HG02943 (cell line): ENCODE data around the gene CACNA1A.
"Not testable (repeated sequence)": the region's sequence is repeated elsewhere in the genome, so short reads cannot be mapped to it uniquely, and the experiment has no call there.

Source experiments
- ATAC-seq: cut with Tn5 transposase; IDR thresholded peaks from one replicate; pipeline ENCODE4 v1.9.1; 2021; ENCODE audit warnings: mild to moderate bottlenecking, low read depth, moderate library complexity; ENCODE audit not compliant: unreplicated experiment

The CACNA1A gene

DNA sequence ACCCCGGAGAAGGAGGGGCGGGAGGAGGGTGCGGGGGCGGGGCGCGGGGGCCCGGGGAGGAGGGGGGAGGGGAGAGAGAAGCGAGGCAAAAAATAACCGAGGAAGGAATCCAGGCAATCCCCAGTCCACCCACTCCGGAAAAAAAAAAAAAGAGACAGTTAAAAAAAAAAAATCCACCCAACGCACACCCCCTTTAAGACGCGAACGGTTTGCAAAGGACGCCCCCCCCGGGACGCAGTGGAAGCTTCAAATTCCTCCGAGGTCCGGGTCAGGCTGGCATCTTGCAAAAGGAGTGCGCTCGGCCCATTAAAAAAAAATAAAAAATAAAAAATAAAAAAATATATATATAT lies at the start of gene CACNA1A:
Gene CACNA1A, minus strand, starts transcription at position 9 of the 350 bp plus-strand sequence. CDS start 255 bp downstream, outside the sequence.
- no peak for ATAC-seq

- no peak for ATAC-seq
Measured at GRCh38 chr19:13554506-13555240, 48.4 kb upstream of the CACNA1A start.

DNA sequence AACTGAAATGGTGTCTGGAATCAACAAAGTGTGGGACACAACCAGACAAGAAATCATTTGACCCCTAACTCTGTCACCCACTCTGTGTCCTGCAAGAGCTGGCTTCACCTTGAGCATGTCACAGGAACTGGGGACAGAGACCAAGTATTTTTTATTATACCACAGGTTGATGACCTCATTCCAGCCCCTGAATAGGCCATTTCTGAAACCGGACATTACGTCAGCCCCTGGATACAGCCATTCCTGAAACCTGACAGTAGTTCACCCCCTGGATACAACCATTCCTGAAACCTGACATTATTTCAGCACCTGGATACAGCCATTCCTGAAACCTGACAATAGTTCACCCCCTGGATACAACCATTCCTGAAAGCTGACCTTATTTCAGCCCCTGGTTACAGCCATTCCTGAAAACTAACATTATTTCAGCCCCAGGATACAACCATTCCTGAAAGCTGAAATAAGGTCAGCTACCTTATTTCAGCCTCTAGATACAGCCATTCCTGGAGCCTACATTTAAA lies 47.7 kb upstream of the CACNA1A start:
- ATAC-seq: no peak

DNA sequence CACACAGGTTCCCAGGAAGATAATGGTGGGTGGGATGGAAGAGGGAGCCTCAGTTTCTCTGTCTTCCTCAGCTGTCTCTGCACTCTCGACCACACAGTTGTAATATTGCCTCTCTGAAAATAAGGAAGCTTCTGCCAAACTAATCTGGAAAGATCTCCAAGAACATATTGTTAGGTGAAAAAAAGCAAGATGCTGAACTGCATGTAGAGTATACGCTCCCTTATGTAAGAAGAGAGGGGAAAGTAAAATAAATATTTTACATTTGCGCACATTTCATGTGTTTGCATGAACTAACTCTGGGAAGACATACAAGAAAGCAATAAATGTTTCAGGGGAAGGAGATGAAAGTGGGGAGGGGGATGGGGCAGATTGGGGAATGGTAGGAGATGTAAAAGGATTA lies 41.9 kb upstream of the CACNA1A start:
- no peak for ATAC-seq

- ATAC-seq: no peak
Measured at GRCh38 chr19:13547102-13547501, 40.8 kb upstream of the CACNA1A start.

- no peak for ATAC-seq
Measured at GRCh38 chr19:13544423-13544822, 38.1 kb upstream of the CACNA1A start.

DNA sequence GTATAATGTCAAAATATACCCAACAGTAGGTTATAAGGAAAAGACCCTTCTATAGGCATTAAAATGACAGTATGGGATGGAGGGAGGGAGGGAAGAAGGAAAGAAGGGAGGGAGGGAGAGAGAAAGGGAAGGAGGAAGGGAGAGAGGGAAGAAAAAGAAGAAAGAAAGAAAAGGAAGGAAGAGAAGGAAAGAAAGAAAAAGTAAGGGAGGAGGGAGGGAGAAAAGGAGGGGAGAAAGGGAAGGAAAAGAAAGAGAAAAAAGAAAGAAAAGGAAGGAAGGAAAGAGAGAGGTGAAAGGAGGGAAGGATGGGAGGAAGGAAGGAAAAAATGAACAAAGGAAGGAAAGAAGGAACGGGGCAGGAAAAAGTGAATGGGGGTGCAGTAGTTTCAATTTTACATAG lies 35.3 kb upstream of the CACNA1A start:
- ATAC-seq: no peak

GRCh38 chr19:13539332-13539731 lies 33.1 kb upstream of the CACNA1A start:
- no peak for ATAC-seq

- ATAC-seq: no peak
Measured at GRCh38 chr19:13538601-13539253, 32.4 kb upstream of the CACNA1A start.

DNA sequence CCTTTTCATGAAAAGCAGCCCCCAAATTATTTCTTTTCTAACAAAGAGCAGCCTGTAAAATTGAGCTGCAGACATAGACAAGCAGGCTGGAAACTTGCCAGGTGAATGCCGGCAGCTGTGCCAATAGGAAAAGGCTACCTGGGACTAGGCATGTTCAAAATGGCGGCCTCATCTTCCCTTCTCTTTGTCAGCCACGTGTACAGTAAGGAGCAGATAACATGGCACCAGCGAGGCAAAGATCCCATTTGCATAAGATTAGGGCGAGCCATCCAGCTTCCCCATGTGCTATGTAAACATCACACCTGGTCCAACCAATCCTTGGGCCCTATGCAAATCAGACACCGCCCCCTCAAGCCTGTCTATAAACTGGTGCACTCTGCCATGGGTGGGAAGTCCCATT lies 31.2 kb upstream of the CACNA1A start:
- ATAC-seq: no peak

DNA sequence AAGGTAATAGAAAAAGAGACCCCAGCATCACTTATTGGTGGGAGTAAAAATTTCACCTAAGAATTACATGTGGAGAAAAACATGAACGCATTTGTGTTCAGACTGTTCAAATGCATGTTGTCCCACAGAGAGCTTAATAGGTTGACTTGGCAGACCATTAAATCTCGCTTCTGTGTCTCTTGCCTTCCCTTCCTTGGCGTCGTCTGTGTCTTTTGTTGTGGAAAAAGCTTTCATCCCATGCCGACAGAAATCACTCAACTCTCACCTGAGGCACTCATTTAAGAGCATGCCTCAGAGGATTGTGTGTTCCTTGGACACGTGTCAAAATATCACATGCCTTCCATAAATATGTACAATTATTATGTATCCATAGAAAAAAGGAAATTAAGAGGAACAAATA lies 24.4 kb upstream of the CACNA1A start:
- ATAC-seq: no peak

DNA sequence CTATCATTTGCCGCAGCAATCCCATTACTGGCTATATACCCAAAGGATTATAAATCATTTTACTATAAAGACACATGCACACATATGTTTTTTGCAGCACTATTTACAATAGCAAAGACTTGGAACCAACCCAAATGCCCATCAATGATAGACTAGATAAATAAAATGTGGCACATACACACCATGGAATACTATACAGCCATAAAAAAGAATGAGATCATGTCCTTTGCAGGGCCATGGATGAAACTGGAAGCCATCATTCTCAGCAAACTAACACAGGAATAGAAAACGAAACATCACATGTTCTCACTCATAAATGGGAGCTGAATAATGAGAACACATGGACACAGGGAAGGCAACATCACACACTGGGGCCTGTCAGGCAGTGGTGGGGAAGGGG lies 23.4 kb upstream of the CACNA1A start:
- not testable (repeated sequence) for ATAC-seq

- no peak for ATAC-seq
Measured at GRCh38 chr19:13526552-13526951, 20.3 kb upstream of the CACNA1A start.

DNA sequence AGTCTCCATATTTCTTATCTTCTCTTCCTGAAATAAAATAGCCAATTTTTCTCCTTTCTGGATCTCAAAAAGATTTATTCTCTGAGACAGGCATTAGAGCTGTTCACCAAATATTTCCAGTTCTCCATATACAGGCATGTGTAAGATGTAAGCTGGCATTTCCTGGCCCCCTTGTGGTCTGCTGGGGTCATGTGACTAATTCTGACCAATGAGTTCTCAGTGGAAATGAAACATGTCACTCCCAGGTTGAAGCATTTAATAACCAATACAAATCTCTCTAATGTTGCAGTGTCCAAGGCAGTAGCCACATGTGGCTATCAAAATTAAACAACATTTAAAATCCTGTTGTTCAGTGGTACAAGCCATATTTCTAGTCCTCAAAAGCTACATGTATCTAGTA lies 14.8 kb upstream of the CACNA1A start:
- no peak for ATAC-seq

GRCh38 chr19:13511947-13512346 lies 5.7 kb upstream of the CACNA1A start:
- ATAC-seq: no peak

GRCh38 chr19:13507053-13507611 lies 853 bp upstream of the CACNA1A start:
- ATAC-seq: no peak

DNA sequence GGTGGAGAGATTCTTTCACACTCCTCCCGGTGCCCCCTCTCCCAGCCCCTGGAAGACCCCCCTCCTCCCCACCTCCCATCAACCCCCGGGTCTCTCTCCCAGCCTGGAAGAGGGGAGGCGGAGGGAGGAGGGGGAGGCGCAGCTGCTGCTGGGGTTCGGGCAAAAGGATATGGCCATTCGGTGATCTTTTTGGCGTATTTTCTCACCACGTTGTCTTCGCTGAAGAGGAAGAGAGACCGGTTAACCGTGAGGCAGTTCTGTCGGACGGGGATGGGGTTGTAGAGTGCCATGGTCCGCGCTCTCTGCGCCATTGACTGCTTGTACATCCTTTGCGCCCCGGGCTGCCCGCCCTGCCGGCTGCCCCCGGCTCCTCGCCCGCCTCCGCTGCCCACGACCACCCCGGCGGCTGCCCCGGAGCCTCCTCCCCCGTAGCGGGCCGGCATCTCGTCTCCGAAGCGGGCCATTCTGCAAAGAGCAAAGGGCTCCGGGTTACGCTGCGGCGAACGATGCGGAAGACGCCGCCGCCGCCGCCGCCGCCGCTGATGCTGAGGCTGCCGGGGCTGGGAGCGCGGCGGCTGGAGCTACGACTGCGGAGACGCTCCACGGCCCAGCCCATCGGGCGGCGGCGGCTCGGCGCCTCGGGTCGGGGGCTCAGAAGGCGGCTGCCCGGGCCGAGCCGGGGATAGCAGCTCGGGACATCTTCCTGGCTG lies 363 bp downstream of the CACNA1A start:
- no peak for ATAC-seq

DNA sequence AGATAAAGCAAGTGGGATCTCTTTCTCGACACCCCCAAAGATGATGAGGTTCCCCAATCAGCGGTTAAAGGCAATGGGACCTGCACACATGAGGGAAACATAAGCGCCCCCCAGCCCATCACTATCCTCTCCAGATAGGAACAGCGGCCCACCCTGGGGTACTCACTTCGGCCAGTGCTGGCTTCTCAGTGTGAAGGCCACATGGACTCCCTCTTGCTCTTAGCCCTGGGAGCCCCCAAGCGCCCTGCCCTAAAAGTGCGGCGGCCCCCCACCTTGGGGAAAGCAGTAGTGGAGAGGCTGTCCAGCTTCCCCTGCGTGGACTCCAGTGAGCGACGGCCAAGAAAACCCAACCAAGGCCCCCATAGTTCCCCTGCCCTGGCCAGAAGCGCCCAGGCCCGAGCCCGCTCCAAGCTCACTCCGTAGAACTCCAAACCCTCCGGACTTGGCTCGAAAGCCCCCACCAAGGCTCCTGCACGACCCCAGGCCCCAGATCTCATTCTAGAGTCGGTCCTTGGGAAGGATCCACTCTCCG lies 1.0 kb downstream of the CACNA1A start:
- ATAC-seq: no peak

GRCh38 chr19:13503570-13504235 lies 2.6 kb downstream of the CACNA1A start:
- ATAC-seq: no peak

- no peak for ATAC-seq
Measured at GRCh38 chr19:13502231-13502630, 4.0 kb downstream of the CACNA1A start.
